H1 (cell line): ENCODE data around the gene BTNL2. TPM values are rescaled to one million over a fixed set of nuclear protein-coding genes. Genes with fewer than 3 reads are reported as not detected.

Source experiments
- CTCF ChIA-PET: fragments of 300-600 bp; sonication (Branson Sonifier 250); formaldehyde crosslinking; loops from one replicate; lab custom pipeline; 2021; ENCODE audit not compliant: partially characterized antibody; lab: Charles Lee
- POLR2A ChIA-PET: fragments of 300-600 bp; sonication (Branson Sonifier 250); formaldehyde crosslinking; loops from one replicate; lab custom pipeline; 2021; ENCODE audit warnings: inconsistent platforms; ENCODE audit not compliant: partially characterized antibody; lab: Charles Lee
- DNase-seq, 2 experiments: peaks; one replicate each; pipeline versions ENCODE4 v3.0.0 to v3.0.0-alpha.2; 2010 to 2022; ENCODE audit warnings: low spot score in 2 of 2, low read depth in 1 of 2, mixed read lengths in 1 of 2
- FAIRE-seq: peaks from 2 replicates; lab custom pipeline; 2011; peaks lifted over from hg19 to GRCh38; lab: Jason Lieb, UNC
- H2AFZ ChIP-seq: 2 replicates; pipeline ENCODE4 v1.8.1; 2012; ENCODE audit warnings: low read length, inconsistent platforms
- H2AK5ac ChIP-seq: 2 replicates; pipeline ENCODE4 v1.6.1; 2013; ENCODE audit warnings: low read depth, low read length
- H2BK120ac ChIP-seq: replicated peaks from 2 replicates; pipeline ENCODE3; 2013; ENCODE audit warnings: low read depth, low read length, inconsistent platforms
- H2BK12ac ChIP-seq: 2 replicates; pipeline ENCODE4 v1.6.1; 2013; ENCODE audit warnings: low read depth, low read length
- H2BK15ac ChIP-seq: 2 replicates; pipeline ENCODE4 v1.6.1; 2013; ENCODE audit warnings: low read length
- H2BK20ac ChIP-seq: 2 replicates; pipeline ENCODE4 v1.6.1; 2013; ENCODE audit warnings: low read length
- H2BK5ac ChIP-seq: 2 replicates; pipeline ENCODE4 v1.6.1; 2013; ENCODE audit warnings: low read depth, low read length
- H3K14ac ChIP-seq: 2 replicates; pipeline ENCODE4 v1.6.1; 2013; ENCODE audit warnings: inconsistent platforms; ENCODE audit not compliant: insufficient read length
- H3K18ac ChIP-seq: 2 replicates; pipeline ENCODE4 v1.6.1; 2013; ENCODE audit warnings: low read length; ENCODE audit errors: extremely low read depth
- H3K23ac ChIP-seq: 2 replicates; pipeline ENCODE4 v1.6.1; 2013; ENCODE audit warnings: inconsistent platforms; ENCODE audit not compliant: insufficient read length
- H3K23me2 ChIP-seq: 2 replicates; pipeline ENCODE4 v1.6.1; 2013; ENCODE audit warnings: low read depth, low read length
- H3K27ac ChIP-seq: 2 replicates; pipeline ENCODE4 v1.6.1; 2011; ENCODE audit warnings: low read depth, low read length, inconsistent platforms
- H3K27me3 ChIP-seq, 4 experiments: replicated peaks in 1 of 4; 1 replicate in 1 of 4; 2 replicates in 3 of 4; pipeline versions ENCODE4 v1.6.1 to v1.8.1; 2011 to 2013; ENCODE audit warnings: low read length in 3 of 4, mild to moderate bottlenecking in 3 of 4, inconsistent platforms in 2 of 4, mixed read lengths in 2 of 4, moderate library complexity in 1 of 4; ENCODE audit not compliant: control insufficient read depth in 3 of 4, insufficient read depth in 3 of 4; ENCODE audit errors: extremely low read depth in 1 of 4
- H3K36me3 ChIP-seq, 4 experiments: 2 replicates each; pipeline versions ENCODE4 v1.6.1 to v1.8.1; 2011 to 2013; ENCODE audit warnings: mild to moderate bottlenecking in 4 of 4, low read length in 3 of 4, moderate library complexity in 2 of 4, control low read depth in 1 of 4, inconsistent platforms in 1 of 4; ENCODE audit not compliant: insufficient read depth in 4 of 4, control insufficient read depth in 2 of 4
- H3K4ac ChIP-seq: replicated peaks from 2 replicates; pipeline ENCODE3; 2013; ENCODE audit warnings: low read length, low read depth, mixed read lengths, inconsistent platforms; ENCODE audit not compliant: insufficient read length
- H3K4me1 ChIP-seq, 4 experiments: replicated peaks in 1 of 4; 1 replicate in 1 of 4; 2 replicates in 3 of 4; pipeline versions ENCODE4 v1.6.1 to v1.8.1; 2011 to 2013; ENCODE audit warnings: low read length in 3 of 4, inconsistent platforms in 2 of 4, mixed read lengths in 1 of 4; ENCODE audit not compliant: insufficient read depth in 4 of 4, control insufficient read depth in 3 of 4
- H3K4me2 ChIP-seq, 2 experiments: 2 replicates each; pipeline versions ENCODE4 v1.6.1 to v1.8.1; 2011 to 2013; ENCODE audit warnings: low read depth in 2 of 2, low read length in 2 of 2, control low read depth in 1 of 2, inconsistent platforms in 1 of 2, mild to moderate bottlenecking in 1 of 2; ENCODE audit not compliant: insufficient read depth in 1 of 2
- H3K4me3 ChIP-seq, 4 experiments: fragments of 200-600, 300-600 bp in 1 of 4; sonication (generic), shearing (Covaris generic), sonication (Bioruptor Twin) in 1 of 4; 2 replicates each; pipeline versions ENCODE4 v1.5.1 to v1.8.1; 2011 to 2016; ENCODE audit warnings: low read length in 4 of 4, low read depth in 3 of 4, control low read depth in 2 of 4, inconsistent platforms in 2 of 4, mild to moderate bottlenecking in 2 of 4, mixed read lengths in 1 of 4, moderate library complexity in 1 of 4; ENCODE audit not compliant: insufficient read depth in 2 of 4; ENCODE audit errors: extremely low read depth in 1 of 4
- H3K56ac ChIP-seq: replicated peaks from 2 replicates; pipeline ENCODE3; 2013; ENCODE audit warnings: low read depth, mild to moderate bottlenecking, mixed read lengths, low read length, inconsistent platforms; ENCODE audit not compliant: insufficient read length
- H3K79me1 ChIP-seq: 2 replicates; pipeline ENCODE4 v1.6.1; 2013; ENCODE audit warnings: low read depth, low read length, control low read depth
- H3K79me2 ChIP-seq, 2 experiments: 2 replicates each; pipeline versions ENCODE4 v1.6.1 to v1.8.1; 2012 to 2013; ENCODE audit warnings: low read length in 2 of 2, mild to moderate bottlenecking in 2 of 2, inconsistent platforms in 1 of 2; ENCODE audit not compliant: insufficient read depth in 2 of 2, control insufficient read depth in 1 of 2
- H3K9ac ChIP-seq, 4 experiments: replicated peaks in 1 of 4; 1 replicate in 1 of 4; 2 replicates in 3 of 4; pipeline versions ENCODE4 v1.6.1 to v1.8.1; 2011 to 2013; ENCODE audit warnings: low read depth in 3 of 4, low read length in 3 of 4, control low read depth in 2 of 4, mild to moderate bottlenecking in 2 of 4, moderate library complexity in 2 of 4, inconsistent platforms in 1 of 4; ENCODE audit errors: extremely low read depth in 1 of 4
- H3K9me3 ChIP-seq, 2 experiments: 2 replicates each; pipeline versions ENCODE4 v1.6.1 to v1.8.1; 2012 to 2013; ENCODE audit warnings: mild to moderate bottlenecking in 2 of 2, moderate library complexity in 2 of 2, control low read depth in 1 of 2, inconsistent platforms in 1 of 2, low read depth in 1 of 2, low read length in 1 of 2, mixed read lengths in 1 of 2; ENCODE audit not compliant: insufficient read depth in 2 of 2
- H4K20me1 ChIP-seq, 2 experiments: replicated peaks in 1 of 2; 2 replicates each; pipeline versions ENCODE3 to v1.8.1; 2011 to 2013; ENCODE audit warnings: inconsistent platforms in 2 of 2, low read length in 2 of 2, mild to moderate bottlenecking in 1 of 2; ENCODE audit not compliant: insufficient read depth in 2 of 2, control insufficient read depth in 1 of 2
- H4K5ac ChIP-seq: 2 replicates; pipeline ENCODE4 v1.6.1; 2013; ENCODE audit warnings: low read length, low read depth, mixed read lengths, inconsistent platforms; ENCODE audit not compliant: insufficient read length
- H4K8ac ChIP-seq: 2 replicates; pipeline ENCODE4 v1.8.0; 2013; ENCODE audit warnings: mild to moderate bottlenecking, moderate library complexity, low read length, inconsistent platforms; ENCODE audit not compliant: insufficient read depth; ENCODE audit errors: extremely low read depth
- H4K91ac ChIP-seq: replicated peaks from 2 replicates; pipeline ENCODE3; 2013; ENCODE audit warnings: low read length, mixed read lengths, inconsistent platforms; ENCODE audit not compliant: insufficient read length
- CEBPB ChIP-seq: IDR thresholded peaks from 2 replicates; pipeline ENCODE4 v1.6.1; 2012; ENCODE audit warnings: low read depth, low read length
- CHD2 ChIP-seq: IDR thresholded peaks from 2 replicates; pipeline ENCODE4 v1.6.1; 2012; ENCODE audit warnings: low read length, improper control_type of control experiment
- PHF8 ChIP-seq: fragments of 200-600 bp; sonication (generic); conservative IDR thresholded peaks from 2 replicates; pipeline ENCODE4 v1.7.1; 2012; ENCODE audit warnings: low read depth, mild to moderate bottlenecking, inconsistent platforms, low read length, moderate library complexity
- SUZ12 ChIP-seq: fragments of 200-600 bp; sonication (generic); IDR thresholded peaks from 2 replicates; pipeline ENCODE4 v1.6.1; 2012; ENCODE audit warnings: mild to moderate bottlenecking, inconsistent platforms, low read length, moderate library complexity, mixed read lengths
- YY1 ChIP-seq: IDR thresholded peaks from 2 replicates; pipeline ENCODE4 v1.6.1; 2011; ENCODE audit warnings: low read depth, mild to moderate bottlenecking, low read length
- WGBS, 2 experiments: shearing (Covaris generic) in 1 of 2; methylation state at CpG; one replicate each; pipeline versions ENCODE4 v1.1.6 to v1.1.7; 2013 to 2015; ENCODE audit warnings: low lambda C conversion rate in 2 of 2, mixed read lengths in 2 of 2, inconsistent platforms in 1 of 2, low coverage in 1 of 2, missing lambda C conversion rate in 1 of 2; ENCODE audit not compliant: insufficient replicate concordance in 2 of 2, insufficient coverage in 1 of 2, insufficient read length in 1 of 2; ENCODE audit errors: extremely low coverage in 1 of 2, missing lambda C conversion rate in 1 of 2; 5-methylcytosine and 5-hydroxymethylcytosine counted together
- polyA plus RNA-seq, 7 experiments: library from polyadenylated mRNA; depleted of rRNA in 3 of 7; stranded (reverse) in 5 of 7; unstranded in 2 of 7; fragments of >200 nt in 5 of 7; fragments of 200-250 nt in 2 of 7; gene quantifications; 1 replicate in 5 of 7; 2 replicates in 1 of 7; 4 replicates in 1 of 7; pipeline versions ENCODE4 v1.2.1 to v1.2.3, GENCODE V29; 2011 to 2013; ENCODE audit warnings: missing spikeins in 2 of 7, mixed read lengths in 2 of 7
- total RNA-seq: library from RNA; stranded (reverse); fragmentation: NEBNext Ultra II Directional; extraction: Animal tissue kit (Norgen Biotek cat#: 25700); gene quantifications from 2 replicates; pipeline ENCODE4 v1.2.1, GENCODE V29; 2021
- TF ChIP-seq, protein P1 (sequence below), 3 experiments: IDR thresholded peaks; 1 replicate in 2 of 3; 2 replicates in 1 of 3; pipeline versions ENCODE4 v1.5.1 to v1.6.1; 2011; ENCODE audit warnings: low read length in 3 of 3, mild to moderate bottlenecking in 3 of 3, inconsistent platforms in 2 of 3, low read depth in 1 of 3, moderate library complexity in 1 of 3; ENCODE audit not compliant: insufficient read depth in 1 of 3; ENCODE audit errors: control extremely low read depth in 1 of 3
- TF ChIP-seq, protein P2 (sequence below): IDR thresholded peaks from 2 replicates; pipeline ENCODE4 v1.6.1; 2012; ENCODE audit warnings: inconsistent platforms
- TF ChIP-seq, protein P3 (sequence below): IDR thresholded peaks from 2 replicates; pipeline ENCODE4 v1.6.1; 2012; ENCODE audit warnings: low read length, inconsistent platforms

The BTNL2 gene
- total and polyA plus RNA-seq, 2 of the 8 experiments (the other 6 are each of a cell fraction or from before 2014, with no cell fraction given) = not detected

DNA sequence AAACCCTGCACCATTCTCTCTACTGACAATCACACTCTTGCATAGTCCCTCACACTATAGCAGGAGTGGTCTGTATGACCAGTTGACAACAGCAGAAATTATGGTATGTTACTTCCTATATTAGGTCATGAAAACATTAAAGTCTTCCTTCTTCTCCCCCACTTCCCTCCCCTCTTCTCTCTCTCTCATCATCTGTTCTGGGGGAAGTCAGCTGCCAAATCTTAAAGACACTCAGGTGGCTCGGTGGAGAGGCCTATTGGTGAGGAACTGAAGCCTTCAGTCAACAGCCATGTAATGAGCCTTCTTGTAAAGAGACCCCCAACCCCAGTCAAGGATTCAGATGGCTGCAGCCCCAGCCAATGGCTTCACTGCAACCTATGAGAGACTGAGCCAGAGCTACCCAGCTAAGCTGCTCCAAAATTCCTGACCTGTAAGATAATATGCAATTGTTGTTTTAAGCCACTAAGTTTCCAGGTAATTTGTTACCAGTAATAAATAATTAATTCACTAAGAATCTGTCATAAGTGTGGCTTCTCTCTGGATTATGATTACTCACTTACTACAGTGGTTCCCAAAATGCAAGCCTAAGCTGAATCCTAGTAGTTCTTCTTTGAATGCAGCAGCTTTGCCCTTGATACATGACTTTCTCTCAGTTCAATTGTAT is 24.1 kb downstream of the BTNL2 start:
- Histone ChIP-seq H4K20me1 (no peaks in the 10 kb centered on the region), H2AFZ (no peak overlapping the region), H3K27ac (no peak overlapping the region), H3K27me3 (no peaks in the 10 kb centered on the region), H3K23me2 (no peaks in the 10 kb centered on the region), H3K14ac (no peak overlapping the region), H2BK120ac (no peak overlapping the region), H3K56ac (no peak overlapping the region), H2BK15ac (no peak overlapping the region), H2BK12ac (no peak overlapping the region), H3K4ac (no peak overlapping the region), H3K79me2 (no peaks in the 10 kb centered on the region), H2AK5ac (no peak overlapping the region), H4K8ac (no peak overlapping the region), H4K5ac (no peak overlapping the region), H2BK20ac (no peak overlapping the region), H3K4me3 (no peak overlapping the region), H3K4me2 (no peak overlapping the region), H3K9me3 (no peaks in the 10 kb centered on the region), H3K18ac (no peak overlapping the region), H3K36me3 (no peaks in the 10 kb centered on the region), H3K9ac (no peak overlapping the region), H3K4me1 (no peaks in the 10 kb centered on the region), H3K23ac (no peak overlapping the region), H2BK5ac (no peak overlapping the region), H4K91ac (no peak overlapping the region), H3K79me1 (no peaks in the 10 kb centered on the region)
- DNase-seq (no peak), FAIRE-seq (no peak)
- ChIA-PET CTCF (interaction anchor here (0.6 to 1.3 kb wide), 3 partner anchors 12 to 264 kb away, joined by 3 read pairs; no protein-coding TSS in a partner anchor), POLR2A (no interaction called here)
- 69% methylated on average over 1 of the region's 1 CpG; no CpG with 5 or more reads in 1 of the 2 experiments for WGBS, 2 experiments
- TF ChIP-seq YY1 (no peak), CEBPB (no peak), SUZ12 (no peak), CHD2 (no peak), PHF8 (no peak)
- TF ChIP-seq, protein P1, sequence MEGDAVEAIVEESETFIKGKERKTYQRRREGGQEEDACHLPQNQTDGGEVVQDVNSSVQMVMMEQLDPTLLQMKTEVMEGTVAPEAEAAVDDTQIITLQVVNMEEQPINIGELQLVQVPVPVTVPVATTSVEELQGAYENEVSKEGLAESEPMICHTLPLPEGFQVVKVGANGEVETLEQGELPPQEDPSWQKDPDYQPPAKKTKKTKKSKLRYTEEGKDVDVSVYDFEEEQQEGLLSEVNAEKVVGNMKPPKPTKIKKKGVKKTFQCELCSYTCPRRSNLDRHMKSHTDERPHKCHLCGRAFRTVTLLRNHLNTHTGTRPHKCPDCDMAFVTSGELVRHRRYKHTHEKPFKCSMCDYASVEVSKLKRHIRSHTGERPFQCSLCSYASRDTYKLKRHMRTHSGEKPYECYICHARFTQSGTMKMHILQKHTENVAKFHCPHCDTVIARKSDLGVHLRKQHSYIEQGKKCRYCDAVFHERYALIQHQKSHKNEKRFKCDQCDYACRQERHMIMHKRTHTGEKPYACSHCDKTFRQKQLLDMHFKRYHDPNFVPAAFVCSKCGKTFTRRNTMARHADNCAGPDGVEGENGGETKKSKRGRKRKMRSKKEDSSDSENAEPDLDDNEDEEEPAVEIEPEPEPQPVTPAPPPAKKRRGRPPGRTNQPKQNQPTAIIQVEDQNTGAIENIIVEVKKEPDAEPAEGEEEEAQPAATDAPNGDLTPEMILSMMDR (IDR thresholded peaks at IDR 0.05; ENCODE audit: control extremely low read depth in 1 of 3, insufficient read depth in 1 of 3, low read depth in 1 of 3, low read length in 3 of 3) = no peak
- TF ChIP-seq, protein P2, sequence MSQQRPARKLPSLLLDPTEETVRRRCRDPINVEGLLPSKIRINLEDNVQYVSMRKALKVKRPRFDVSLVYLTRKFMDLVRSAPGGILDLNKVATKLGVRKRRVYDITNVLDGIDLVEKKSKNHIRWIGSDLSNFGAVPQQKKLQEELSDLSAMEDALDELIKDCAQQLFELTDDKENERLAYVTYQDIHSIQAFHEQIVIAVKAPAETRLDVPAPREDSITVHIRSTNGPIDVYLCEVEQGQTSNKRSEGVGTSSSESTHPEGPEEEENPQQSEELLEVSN = no peak
- TF ChIP-seq, protein P3, sequence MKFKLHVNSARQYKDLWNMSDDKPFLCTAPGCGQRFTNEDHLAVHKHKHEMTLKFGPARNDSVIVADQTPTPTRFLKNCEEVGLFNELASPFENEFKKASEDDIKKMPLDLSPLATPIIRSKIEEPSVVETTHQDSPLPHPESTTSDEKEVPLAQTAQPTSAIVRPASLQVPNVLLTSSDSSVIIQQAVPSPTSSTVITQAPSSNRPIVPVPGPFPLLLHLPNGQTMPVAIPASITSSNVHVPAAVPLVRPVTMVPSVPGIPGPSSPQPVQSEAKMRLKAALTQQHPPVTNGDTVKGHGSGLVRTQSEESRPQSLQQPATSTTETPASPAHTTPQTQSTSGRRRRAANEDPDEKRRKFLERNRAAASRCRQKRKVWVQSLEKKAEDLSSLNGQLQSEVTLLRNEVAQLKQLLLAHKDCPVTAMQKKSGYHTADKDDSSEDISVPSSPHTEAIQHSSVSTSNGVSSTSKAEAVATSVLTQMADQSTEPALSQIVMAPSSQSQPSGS = no peak
